ENCODE results near the gene DIDO1. TPM values are rescaled to one million over a fixed set of nuclear protein-coding genes. Genes with fewer than 3 reads are reported as not detected.

Gene DIDO1
- total RNA-seq, 2 experiments from 2014 or later = 51.9 to 54.3 TPM

DNA sequence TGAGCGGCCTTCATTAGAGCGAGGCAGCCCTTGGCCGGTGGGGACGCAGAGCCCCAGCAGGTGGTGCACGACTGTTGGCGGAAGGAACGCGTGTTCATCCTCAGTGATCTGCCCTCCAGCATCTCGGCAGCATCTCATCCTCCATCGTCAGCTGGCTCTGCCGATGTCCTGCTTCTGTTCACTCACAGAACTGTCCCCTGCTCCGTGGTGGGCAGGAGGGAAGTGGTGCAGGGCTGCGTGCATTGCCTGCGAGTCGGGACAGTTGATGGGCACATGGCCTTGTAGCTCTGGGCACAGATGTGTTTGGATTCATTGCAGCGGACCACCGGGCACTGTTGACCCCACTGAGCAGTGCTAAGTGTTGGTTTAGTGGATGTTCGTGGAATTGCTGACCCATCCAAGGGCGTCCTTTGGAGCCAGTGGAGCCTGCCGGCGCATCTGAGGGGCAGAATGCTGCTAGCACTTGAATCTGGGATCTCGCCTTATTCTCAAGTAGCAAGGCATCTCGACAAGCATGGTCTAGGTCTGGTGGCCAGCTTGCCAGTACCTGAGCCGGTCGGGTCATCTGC is 19.6 kb upstream of the DIDO1 start:
- Histone ChIP-seq H3K9me3 (ENCODE audit: control insufficient read depth in 1 of 2, insufficient read depth in 1 of 2, low read length in 2 of 2) (no peaks in the 10 kb centered on the region), H3K27ac (ENCODE audit: low read depth in 1 of 2, low read length in 2 of 2) (no peak overlapping the region), H3K27me3 (ENCODE audit: control insufficient read depth in 1 of 2, insufficient read depth in 2 of 2, low read length in 2 of 2) (no peaks in the 10 kb centered on the region), H3K4me3 (ENCODE audit: low read length) (no peak overlapping the region), H3K4me1 (ENCODE audit: insufficient read depth, low read length) (peaks cover 3% of the 10 kb centered on the region), H3K36me3 (ENCODE audit: insufficient read depth, low read length) (peaks cover 87% of the 10 kb centered on the region)
- no peaks in the 10 kb centered on the region for H3K9me3 Mint-ChIP-seq
- DNase-seq (no peak), ATAC-seq (ENCODE audit: poor library complexity) (no peak)
- peaks cover 19% of the 10 kb centered on the region for H3K4me1 Mint-ChIP-seq (ENCODE audit: low read depth)
- no peak overlapping the region for H3K4me3 Mint-ChIP-seq
- POLR2A ChIA-PET = interaction anchor here (1.1 kb wide), 1 partner anchor 84 kb away, joined by 3 read pairs; the partner anchor contains the start of gene TCFL5
- CTCF ChIA-PET = no interaction called here
- peaks cover 87% of the 10 kb centered on the region for H3K36me3 Mint-ChIP-seq (ENCODE audit: low read depth)
- TF ChIP-seq, protein P1, sequence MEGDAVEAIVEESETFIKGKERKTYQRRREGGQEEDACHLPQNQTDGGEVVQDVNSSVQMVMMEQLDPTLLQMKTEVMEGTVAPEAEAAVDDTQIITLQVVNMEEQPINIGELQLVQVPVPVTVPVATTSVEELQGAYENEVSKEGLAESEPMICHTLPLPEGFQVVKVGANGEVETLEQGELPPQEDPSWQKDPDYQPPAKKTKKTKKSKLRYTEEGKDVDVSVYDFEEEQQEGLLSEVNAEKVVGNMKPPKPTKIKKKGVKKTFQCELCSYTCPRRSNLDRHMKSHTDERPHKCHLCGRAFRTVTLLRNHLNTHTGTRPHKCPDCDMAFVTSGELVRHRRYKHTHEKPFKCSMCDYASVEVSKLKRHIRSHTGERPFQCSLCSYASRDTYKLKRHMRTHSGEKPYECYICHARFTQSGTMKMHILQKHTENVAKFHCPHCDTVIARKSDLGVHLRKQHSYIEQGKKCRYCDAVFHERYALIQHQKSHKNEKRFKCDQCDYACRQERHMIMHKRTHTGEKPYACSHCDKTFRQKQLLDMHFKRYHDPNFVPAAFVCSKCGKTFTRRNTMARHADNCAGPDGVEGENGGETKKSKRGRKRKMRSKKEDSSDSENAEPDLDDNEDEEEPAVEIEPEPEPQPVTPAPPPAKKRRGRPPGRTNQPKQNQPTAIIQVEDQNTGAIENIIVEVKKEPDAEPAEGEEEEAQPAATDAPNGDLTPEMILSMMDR (IDR thresholded peaks at IDR 0.05) = no peak
- H3K27ac Mint-ChIP-seq = no peak overlapping the region
- intact Hi-C loops (cut with DNase I, micrococcal nuclease) = no loop called here
- H3K27me3 Mint-ChIP-seq = no peaks in the 10 kb centered on the region

GRCh38 chr20:62944746-62945145 is 18.4 kb upstream of the DIDO1 start:
- Histone ChIP-seq H3K36me3 (ENCODE audit: insufficient read depth, low read length) (peaks cover 83% of the 10 kb centered on the region), H3K27ac (ENCODE audit: low read depth in 1 of 2, low read length in 2 of 2) (no peak overlapping the region), H3K4me1 (ENCODE audit: insufficient read depth, low read length) (peaks cover 9% of the 10 kb centered on the region), H3K4me3 (ENCODE audit: low read length) (no peak overlapping the region), H3K27me3 (ENCODE audit: control insufficient read depth in 1 of 2, insufficient read depth in 2 of 2, low read length in 2 of 2) (no peaks in the 10 kb centered on the region), H3K9me3 (ENCODE audit: control insufficient read depth in 1 of 2, insufficient read depth in 1 of 2, low read length in 2 of 2) (no peaks in the 10 kb centered on the region)
- DNase-seq (no peak), ATAC-seq (ENCODE audit: poor library complexity) (no peak)
- intact Hi-C loops (cut with DNase I, micrococcal nuclease) = no loop called here
- peaks cover 19% of the 10 kb centered on the region for H3K4me1 Mint-ChIP-seq (ENCODE audit: low read depth)
- POLR2A ChIA-PET = interaction anchor here (1.1 kb wide), 1 partner anchor 83 kb away, joined by 3 read pairs; the partner anchor contains the start of gene TCFL5
- no peaks in the 10 kb centered on the region for H3K9me3 Mint-ChIP-seq
- H3K27ac Mint-ChIP-seq = no peak overlapping the region
- H3K4me3 Mint-ChIP-seq = no peak overlapping the region
- H3K27me3 Mint-ChIP-seq = no peaks in the 10 kb centered on the region
- CTCF ChIA-PET = no interaction called here
- H3K36me3 Mint-ChIP-seq (ENCODE audit: low read depth) = peaks cover 80% of the 10 kb centered on the region
- TF ChIP-seq, protein P1 (IDR thresholded peaks at IDR 0.05) = no peak

- Histone ChIP-seq H3K4me3 (ENCODE audit: low read length) (no peak overlapping the region), H3K27ac (ENCODE audit: low read depth in 1 of 2, low read length in 2 of 2) (no peak overlapping the region), H3K27me3 (ENCODE audit: control insufficient read depth in 1 of 2, insufficient read depth in 2 of 2, low read length in 2 of 2) (no peaks in the 10 kb centered on the region), H3K4me1 (ENCODE audit: insufficient read depth, low read length) (peaks cover 15% of the 10 kb centered on the region), H3K36me3 (ENCODE audit: insufficient read depth, low read length) (peaks cover 77% of the 10 kb centered on the region), H3K9me3 (ENCODE audit: control insufficient read depth in 1 of 2, insufficient read depth in 1 of 2, low read length in 2 of 2) (no peaks in the 10 kb centered on the region)
- H3K9me3 Mint-ChIP-seq = no peaks in the 10 kb centered on the region
- no peak overlapping the region for H3K27ac Mint-ChIP-seq
- DNase-seq = no peak
- TF ChIP-seq, protein P1 (IDR thresholded peaks at IDR 0.05) = no peak
- no peaks in the 10 kb centered on the region for H3K27me3 Mint-ChIP-seq
- no peak overlapping the region for H3K4me3 Mint-ChIP-seq
- peaks cover 80% of the 10 kb centered on the region for H3K36me3 Mint-ChIP-seq (ENCODE audit: low read depth)
- CTCF ChIA-PET = no interaction called here
- POLR2A ChIA-PET = no interaction called here
- ATAC-seq (ENCODE audit: poor library complexity) = no peak
- intact Hi-C loops (cut with DNase I, micrococcal nuclease) = no loop called here
- H3K4me1 Mint-ChIP-seq (ENCODE audit: low read depth) = peaks cover 23% of the 10 kb centered on the region
Measured at GRCh38 chr20:62944184-62944583, 17.9 kb upstream of the DIDO1 start.
